Lung (tissue), 12 donors: ENCODE results near the gene WDPCP. TPM values are rescaled to one million over a fixed set of nuclear protein-coding genes. Genes with fewer than 3 reads are reported as not detected.

Source experiments
- ATAC-seq: fragments of 200-7000 bp; cut with Tn5 transposase; one replicate; pipeline ENCODE4 v1.9.1; 2020; ENCODE audit warnings: moderate number of reproducible peaks; ENCODE audit not compliant: insufficient read depth, low FRiP score
- DNase-seq, 3 donors: peaks; one replicate each; pipeline ENCODE4 v3.0.0-alpha.2; 2013 to 2017
- H3K27ac ChIP-seq, 2 donors: one replicate each; pipeline ENCODE4 v1.5.1; 2013; ENCODE audit warnings: mild to moderate bottlenecking in 2 of 2, moderate library complexity in 2 of 2, control low read depth in 1 of 2, inconsistent platforms in 1 of 2, low read depth in 1 of 2, low read length in 1 of 2
- H3K27me3 ChIP-seq, 3 donors: one replicate each; pipeline ENCODE4 v1.5.1; 2013; ENCODE audit warnings: low read length in 2 of 3; ENCODE audit not compliant: control insufficient read depth in 3 of 3, insufficient read depth in 3 of 3
- H3K36me3 ChIP-seq, 4 donors: one replicate each; pipeline ENCODE4 v1.5.1; 2013; ENCODE audit warnings: low read length in 4 of 4, mild to moderate bottlenecking in 1 of 4, moderate library complexity in 1 of 4; ENCODE audit not compliant: control insufficient read depth in 4 of 4, insufficient read depth in 4 of 4
- H3K4me1 ChIP-seq, 5 donors: one replicate each; pipeline ENCODE4 v1.5.1; 2013; ENCODE audit warnings: low read length in 5 of 5, mild to moderate bottlenecking in 2 of 5, moderate library complexity in 1 of 5; ENCODE audit not compliant: control insufficient read depth in 5 of 5, insufficient read depth in 5 of 5
- H3K4me3 ChIP-seq: one replicate; pipeline ENCODE4 v1.5.1; 2013; ENCODE audit warnings: mild to moderate bottlenecking, control low read depth, moderate library complexity
- H3K9ac ChIP-seq, 2 donors: one replicate each; pipeline ENCODE4 v1.5.1; 2013; ENCODE audit warnings: low read length in 2 of 2, control low read depth in 1 of 2; ENCODE audit not compliant: insufficient read depth in 1 of 2
- H3K9me3 ChIP-seq, 4 donors: one replicate each; pipeline ENCODE4 v1.5.1; 2013; ENCODE audit warnings: low read length in 3 of 4, mild to moderate bottlenecking in 1 of 4, moderate library complexity in 1 of 4; ENCODE audit not compliant: control insufficient read depth in 4 of 4, insufficient read depth in 3 of 4
- WGBS, 2 donors: extraction: QIAGEN DNeasy Blood & Tissue Kit; methylation state at CpG; one replicate each; pipeline ENCODE4 v1.1.7; 2013; 5-methylcytosine and 5-hydroxymethylcytosine counted together
- polyA plus RNA-seq, 2 donors: library from polyadenylated mRNA; stranded (reverse); fragments of 200-250 nt; gene quantifications; one replicate each; pipeline ENCODE4 v1.2.1, GENCODE V29; 2013
- total RNA-seq, 2 donors: library from RNA; depleted of rRNA in 1 of 2; stranded (reverse); fragments of >200 nt in 1 of 2; gene quantifications; one replicate each; pipeline ENCODE4 v1.2.1, GENCODE V29; 2014 to 2021
- TF ChIP-seq, protein P1 (sequence below): IDR thresholded peaks from 2 replicates; pipeline ENCODE4 v1.5.1; 2012; ENCODE audit warnings: mild to moderate bottlenecking; ENCODE audit errors: control extremely low read depth, extremely low read depth
- donor health status: control.
- donor health status: control.
- donor health status: Bipolar disorder and iron deficiency.
- donor health status: healthy.
- donor health status: DM: yes; HTN: yes; CAD: no.

The WDPCP gene
- total and polyA plus RNA-seq, 4 donors = 2.3 to 40.7 (median 8.6) TPM

DNA sequence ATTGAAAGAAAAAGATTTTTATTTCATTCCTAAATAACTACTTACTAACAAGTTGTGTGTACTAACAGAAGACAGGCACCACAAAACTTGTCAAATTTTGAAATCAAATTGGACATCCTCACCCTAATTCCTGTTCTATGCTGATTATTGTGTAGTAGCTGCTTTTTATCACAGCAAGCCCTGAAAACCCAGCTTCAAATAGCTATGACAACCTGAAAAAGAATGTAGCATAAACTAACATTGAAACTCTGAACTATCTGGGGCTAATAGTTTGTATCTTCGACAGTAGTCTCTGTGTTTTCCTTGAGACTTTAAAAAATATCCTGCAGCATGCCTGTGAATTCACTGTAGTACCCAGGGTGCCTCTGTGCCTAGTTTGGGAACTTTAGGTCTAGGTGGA lies 122.6 kb downstream of the WDPCP start:
- Histone ChIP-seq H3K27ac (no peak overlapping the region), H3K27me3 (no peaks in the 10 kb centered on the region), H3K36me3 (peaks cover 0 to 16% (median 5%) of the 10 kb centered on the region in 4 donors), H3K4me3 (no peak overlapping the region), H3K9ac (no peak overlapping the region), H3K4me1 (no peaks in the 10 kb centered on the region), H3K9me3 (peaks cover 0 to 3% (median 0%) of the 10 kb centered on the region in 4 donors)
- no peak for DNase-seq
- TF ChIP-seq, protein P1, sequence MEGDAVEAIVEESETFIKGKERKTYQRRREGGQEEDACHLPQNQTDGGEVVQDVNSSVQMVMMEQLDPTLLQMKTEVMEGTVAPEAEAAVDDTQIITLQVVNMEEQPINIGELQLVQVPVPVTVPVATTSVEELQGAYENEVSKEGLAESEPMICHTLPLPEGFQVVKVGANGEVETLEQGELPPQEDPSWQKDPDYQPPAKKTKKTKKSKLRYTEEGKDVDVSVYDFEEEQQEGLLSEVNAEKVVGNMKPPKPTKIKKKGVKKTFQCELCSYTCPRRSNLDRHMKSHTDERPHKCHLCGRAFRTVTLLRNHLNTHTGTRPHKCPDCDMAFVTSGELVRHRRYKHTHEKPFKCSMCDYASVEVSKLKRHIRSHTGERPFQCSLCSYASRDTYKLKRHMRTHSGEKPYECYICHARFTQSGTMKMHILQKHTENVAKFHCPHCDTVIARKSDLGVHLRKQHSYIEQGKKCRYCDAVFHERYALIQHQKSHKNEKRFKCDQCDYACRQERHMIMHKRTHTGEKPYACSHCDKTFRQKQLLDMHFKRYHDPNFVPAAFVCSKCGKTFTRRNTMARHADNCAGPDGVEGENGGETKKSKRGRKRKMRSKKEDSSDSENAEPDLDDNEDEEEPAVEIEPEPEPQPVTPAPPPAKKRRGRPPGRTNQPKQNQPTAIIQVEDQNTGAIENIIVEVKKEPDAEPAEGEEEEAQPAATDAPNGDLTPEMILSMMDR = no peak
- WGBS, 2 donors = 89 to 92% methylated on average over 1 of the region's 1 CpG
- ATAC-seq = no peak

DNA sequence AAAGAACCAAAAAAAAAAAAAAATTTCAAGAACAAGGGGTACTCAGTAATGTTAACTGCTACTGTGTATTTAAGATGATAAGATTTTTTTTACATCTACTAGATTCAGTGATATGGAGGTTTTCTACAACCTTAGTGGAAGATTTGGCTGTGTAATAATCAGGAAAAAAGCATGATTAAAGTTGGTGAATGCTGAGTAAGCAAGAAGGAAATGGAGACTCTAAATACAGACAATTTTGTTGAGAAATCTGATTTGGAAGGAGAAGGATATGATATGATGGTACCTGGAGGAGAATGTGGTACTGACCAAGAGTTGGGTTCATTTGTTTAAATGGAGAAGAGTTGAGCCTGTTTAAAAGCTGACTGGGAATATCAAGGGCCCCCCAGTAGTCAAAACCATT lies 125.1 kb downstream of the WDPCP start:
- peaks cover 0 to 16% (median 5%) of the 10 kb centered on the region in 4 donors for H3K36me3 ChIP-seq
- TF ChIP-seq, protein P1 = no peak
- H3K27me3 ChIP-seq = no peaks in the 10 kb centered on the region
- ATAC-seq = no peak
- H3K9me3 ChIP-seq = peaks cover 0 to 7% (median 2%) of the 10 kb centered on the region in 4 donors
- no peak for DNase-seq
- no peak overlapping the region for H3K9ac ChIP-seq
- no peak overlapping the region for H3K27ac ChIP-seq
- no peaks in the 10 kb centered on the region for H3K4me1 ChIP-seq
- H3K4me3 ChIP-seq = no peak overlapping the region

DNA sequence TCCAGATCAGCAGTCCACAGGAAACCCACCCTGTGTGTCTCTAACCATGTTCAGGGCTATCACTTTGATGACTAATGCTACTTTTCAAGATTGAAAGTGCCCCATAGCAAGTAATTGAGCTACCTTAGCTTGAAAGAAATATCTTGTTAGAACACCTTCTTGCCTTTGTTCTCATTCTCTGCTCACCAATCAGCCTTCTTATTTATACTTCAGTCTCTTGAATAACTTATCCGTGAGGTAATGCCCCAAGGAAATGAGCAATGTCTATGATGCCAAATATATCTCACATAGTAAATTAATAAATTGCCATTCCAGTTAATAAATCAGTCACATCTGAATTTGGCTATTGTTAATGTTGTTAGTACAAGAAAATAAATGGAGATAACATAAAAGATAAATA lies 141.6 kb downstream of the WDPCP start:
- Histone ChIP-seq H3K9ac (no peak overlapping the region), H3K27ac (no peak overlapping the region), H3K27me3 (no peaks in the 10 kb centered on the region), H3K36me3 (no peaks in the 10 kb centered on the region), H3K4me3 (no peak overlapping the region), H3K9me3 (no peaks in the 10 kb centered on the region), H3K4me1 (no peaks in the 10 kb centered on the region)
- ATAC-seq (no peak), DNase-seq (no peak)
- WGBS, 2 donors = 90 to 93% methylated on average over 1 of the region's 1 CpG
- TF ChIP-seq, protein P1 = no peak

DNA sequence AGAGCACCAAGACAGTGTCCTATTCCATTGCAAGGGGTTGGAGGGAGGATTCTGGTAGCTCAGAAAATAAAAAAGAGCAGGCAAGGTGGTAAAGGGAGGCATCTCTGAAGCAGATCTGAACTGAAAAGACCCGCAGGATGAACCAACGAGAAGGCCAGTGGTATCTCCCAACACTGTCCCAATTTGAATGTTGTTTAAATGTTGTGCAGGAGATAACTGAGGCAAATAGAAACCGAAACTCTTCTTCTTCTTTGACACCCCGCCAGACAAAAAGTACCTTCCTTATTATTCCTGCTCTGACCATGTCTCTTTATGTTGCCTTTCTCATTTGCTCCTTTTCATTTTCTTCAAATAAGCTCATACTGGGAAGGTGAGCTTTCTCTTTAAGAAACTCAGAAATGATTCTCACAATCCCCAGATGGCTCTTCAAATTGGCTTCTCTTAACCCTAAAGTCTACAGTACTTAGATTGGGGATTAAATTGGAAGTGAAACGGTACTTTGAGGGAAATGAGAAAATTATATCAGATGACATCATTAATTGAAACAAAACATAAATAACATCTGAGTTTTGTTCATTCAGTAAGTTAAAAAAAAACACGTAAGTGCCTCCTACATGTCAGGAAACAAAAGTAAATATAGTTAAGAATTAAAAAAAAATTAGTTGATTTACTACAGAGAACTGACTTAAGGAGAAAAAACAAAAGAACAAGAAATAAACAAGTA lies 143.6 kb downstream of the WDPCP start:
- ATAC-seq (no peak), DNase-seq (no peak)
- Histone ChIP-seq H3K27ac (no peak overlapping the region), H3K27me3 (no peaks in the 10 kb centered on the region), H3K4me1 (no peaks in the 10 kb centered on the region), H3K4me3 (no peak overlapping the region), H3K36me3 (no peaks in the 10 kb centered on the region), H3K9ac (no peak overlapping the region), H3K9me3 (no peaks in the 10 kb centered on the region)
- WGBS, 2 donors = 87 to 94% methylated on average over 6 of the region's 6 CpGs
- TF ChIP-seq, protein P1 = no peak
